NCI-H1105 (cell line): ENCODE measurements around the gene C2orf49.
"Not testable (repeated sequence)": the region's sequence is repeated elsewhere in the genome, so short reads cannot be mapped to it uniquely, and the experiment has no call there.

Experiments
- DNase-seq: peaks from one replicate; lab custom pipeline; 2025; lab: John Stamatoyannopoulos, UW

C2orf49 gene

DNA sequence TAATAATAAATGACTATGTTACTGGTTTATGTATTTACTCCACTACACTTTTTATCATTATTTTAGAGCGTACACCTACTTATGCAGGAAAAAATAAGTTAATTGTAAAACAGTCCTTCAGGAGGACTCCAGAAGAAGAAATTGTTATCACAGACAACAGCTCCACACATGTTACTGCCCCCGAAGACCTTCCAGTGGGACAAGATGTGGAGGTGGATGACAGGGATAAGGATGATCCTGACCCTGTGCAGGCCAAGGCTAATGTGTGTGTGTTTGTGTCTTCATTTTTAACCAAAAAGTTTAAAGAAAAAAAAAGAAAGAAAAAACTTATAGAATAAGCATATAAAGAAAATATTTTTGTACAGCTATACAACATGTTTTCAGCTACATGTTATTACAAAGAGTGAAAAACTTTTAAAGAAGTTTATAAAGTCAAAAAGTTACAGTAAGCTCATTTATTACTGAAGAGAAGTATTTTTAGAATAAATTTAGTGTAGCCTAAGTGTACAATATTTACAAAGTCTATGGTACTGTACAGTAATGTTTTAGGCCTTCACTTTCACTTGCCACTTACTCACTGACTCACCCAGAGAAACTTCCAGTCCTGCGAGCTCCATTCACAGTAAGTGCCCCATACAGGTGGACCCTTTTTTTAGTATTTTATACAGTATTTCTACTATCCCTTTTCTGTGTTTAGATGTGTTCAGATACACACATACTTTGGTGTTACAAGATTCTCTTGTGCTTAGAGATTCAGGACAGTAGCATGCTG, 15.3 kb upstream of the C2orf49 start:
- DNase-seq = no peak

- DNase-seq = no peak
Observed at GRCh38 chr2:105323111-105323510, 14.2 kb upstream of the C2orf49 start.

- no peak for DNase-seq
Observed at GRCh38 chr2:105324101-105324500, 13.2 kb upstream of the C2orf49 start.

DNA sequence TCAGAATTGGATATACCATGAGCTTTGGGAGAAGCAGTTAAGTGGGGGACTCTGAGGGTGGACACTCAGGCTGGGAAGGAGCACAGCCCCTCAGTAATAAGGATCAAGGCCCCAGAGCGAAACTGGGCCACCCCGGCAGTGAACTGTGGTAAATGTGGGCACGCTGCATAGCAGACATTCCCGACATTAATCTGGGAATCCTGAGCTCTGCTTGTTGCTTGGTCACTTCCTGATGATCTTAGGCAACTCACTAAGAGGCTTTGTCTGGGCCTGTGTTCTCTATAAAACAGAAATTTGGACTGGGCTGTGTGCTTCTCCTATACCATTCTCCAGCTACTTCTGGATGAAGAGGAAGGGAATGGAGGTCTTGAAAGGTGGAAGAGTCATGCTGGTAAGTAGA, 12.6 kb upstream of the C2orf49 start:
- DNase-seq = no peak

GRCh38 chr2:105325389-105325963, 11.9 kb upstream of the C2orf49 start:
- DNase-seq = no peak

DNA sequence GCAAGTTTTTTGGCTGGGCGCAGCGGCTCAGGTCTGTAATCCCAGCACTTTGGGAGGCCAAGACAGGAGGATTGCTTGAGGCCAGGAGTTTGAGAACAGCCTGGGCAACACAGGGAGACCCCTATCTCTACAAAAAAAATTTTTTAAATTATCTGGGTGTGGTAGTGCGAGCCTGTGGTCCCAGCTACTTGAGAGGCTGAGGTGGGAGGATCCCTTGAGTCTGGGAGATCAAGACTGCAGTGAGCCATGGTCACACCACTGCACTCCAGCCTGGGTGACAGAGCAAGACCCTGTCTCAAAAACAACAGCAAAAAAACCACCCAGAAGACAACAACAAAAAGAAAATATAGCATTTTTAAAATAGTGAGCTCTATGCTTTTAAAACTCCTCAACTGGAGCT, 10.1 kb upstream of the C2orf49 start:
- DNase-seq = not testable (repeated sequence)

DNA sequence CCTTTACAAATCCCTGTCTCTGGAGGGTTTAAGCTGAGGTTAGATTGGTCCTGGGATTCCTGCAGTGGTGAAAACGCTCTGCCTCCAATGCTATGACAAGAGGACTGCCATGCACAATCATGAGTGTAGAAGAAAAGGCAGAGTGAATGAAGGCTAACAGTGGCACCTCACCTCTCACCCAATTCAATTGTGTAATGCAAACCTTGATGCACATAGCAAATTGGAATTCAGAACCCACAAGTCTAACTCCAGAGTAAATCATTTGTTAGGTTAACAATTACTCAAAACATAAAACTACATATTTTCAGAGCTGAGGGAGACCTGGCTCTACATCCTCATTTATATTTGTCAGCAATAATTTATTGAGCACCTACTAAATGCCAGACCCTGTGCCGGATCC, 9.7 kb upstream of the C2orf49 start:
- DNase-seq = no peak

DNA sequence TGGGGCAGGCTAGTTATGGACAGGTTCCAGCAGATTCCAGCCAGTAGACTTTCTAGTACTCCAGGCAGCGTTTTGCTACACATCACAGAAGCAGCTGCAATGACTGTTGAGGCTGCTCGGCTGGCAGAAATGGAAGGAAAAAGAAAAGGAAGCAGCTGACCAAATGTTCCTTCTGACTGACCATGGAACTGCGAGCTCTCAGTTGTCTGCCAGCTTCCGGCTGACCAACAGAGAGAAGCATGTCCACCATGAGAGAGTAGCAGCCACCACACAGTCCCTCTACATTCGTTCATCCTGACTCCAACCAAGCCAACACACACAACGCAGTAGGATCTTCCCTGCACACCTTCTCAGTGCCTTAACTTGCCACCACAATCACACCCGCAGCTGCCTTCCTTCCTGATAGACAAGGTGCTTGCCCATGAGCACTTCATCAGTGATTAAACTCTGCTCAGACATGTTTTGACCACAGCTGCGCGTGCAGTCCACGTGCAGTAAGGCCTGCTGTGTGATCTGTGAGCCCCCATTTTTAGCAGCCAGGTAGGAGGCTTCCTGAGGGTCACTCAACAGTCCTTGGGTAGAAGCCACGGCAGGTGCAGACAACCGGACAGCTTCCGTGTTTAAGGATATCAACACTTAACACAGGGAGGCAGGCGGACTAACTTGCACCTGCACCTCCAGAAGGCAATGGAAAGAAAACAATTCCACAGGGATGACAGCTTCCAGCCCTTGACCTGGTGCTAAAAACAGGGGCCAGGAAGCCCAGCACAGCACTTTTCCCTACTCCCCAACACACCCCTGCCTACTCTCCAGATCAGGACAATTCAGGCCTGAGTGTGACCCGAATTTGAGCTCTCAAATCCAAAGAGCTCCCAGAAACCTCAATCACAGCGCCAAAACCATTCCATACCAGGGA, 8.8 kb upstream of the C2orf49 start:
- DNase-seq = peak; percentile 25

GRCh38 chr2:105329197-105329554, 8.2 kb upstream of the C2orf49 start:
- no peak for DNase-seq

GRCh38 chr2:105329561-105330495, 7.5 kb upstream of the C2orf49 start, which contains the start of gene TGFBRAP1:
Gene TGFBRAP1 (minus strand): TSS chr2:105329735. CDS start chr2:105308301, 21,434 bp downstream.
- DNase-seq = no peak

DNA sequence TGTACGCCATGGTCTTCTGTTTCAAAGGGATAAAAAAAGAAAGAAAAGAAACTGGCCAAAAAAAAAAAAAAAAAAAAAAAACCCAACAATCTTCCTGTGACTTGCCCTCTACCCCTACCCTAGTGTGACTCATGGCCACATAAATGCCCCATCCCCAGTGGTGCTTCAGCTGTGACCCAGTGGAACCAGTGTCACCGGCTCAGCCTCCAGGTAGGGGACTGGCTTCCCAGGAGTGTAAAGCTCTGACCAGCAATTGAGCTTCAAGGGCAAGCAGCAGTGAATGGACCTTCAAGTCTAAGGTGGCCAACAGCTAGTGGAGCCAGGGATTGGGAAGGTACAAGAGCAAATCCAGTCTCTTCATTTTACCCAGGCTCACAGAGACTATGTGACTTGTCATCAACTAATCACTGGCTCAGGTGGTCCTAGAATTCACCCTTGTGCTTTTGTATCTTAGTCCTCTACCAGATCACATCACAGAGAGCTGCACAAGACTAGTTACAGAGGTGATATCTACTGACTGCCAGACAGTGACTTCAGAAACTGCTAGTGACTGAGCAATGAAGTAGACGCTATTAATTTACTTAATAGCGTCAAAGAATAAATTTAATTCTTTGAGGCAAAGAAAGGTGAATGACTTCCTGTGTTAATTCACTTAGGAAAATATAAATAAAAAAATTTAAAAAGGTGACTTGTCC, 6.5 kb upstream of the C2orf49 start:
- no peak for DNase-seq

DNA sequence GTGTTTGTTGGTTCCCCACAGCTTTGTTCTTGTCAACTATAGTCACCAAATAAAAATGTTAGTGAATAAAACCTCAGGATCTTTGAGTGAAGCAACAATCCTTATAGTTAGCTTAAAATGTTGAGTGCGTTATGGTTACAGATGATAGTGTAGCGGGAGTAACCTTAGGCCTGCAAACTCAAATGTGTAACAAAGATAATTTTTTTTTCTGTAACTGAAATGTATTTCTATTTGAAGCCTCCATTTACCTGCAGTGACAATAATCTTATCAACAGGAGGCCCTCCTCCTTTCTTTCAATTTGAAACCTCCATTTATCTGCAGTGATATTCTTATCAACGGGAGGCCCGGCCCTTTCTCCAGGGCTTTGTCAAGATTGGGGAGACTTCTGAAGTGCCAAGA, 3.1 kb upstream of the C2orf49 start:
- DNase-seq = no peak

DNA sequence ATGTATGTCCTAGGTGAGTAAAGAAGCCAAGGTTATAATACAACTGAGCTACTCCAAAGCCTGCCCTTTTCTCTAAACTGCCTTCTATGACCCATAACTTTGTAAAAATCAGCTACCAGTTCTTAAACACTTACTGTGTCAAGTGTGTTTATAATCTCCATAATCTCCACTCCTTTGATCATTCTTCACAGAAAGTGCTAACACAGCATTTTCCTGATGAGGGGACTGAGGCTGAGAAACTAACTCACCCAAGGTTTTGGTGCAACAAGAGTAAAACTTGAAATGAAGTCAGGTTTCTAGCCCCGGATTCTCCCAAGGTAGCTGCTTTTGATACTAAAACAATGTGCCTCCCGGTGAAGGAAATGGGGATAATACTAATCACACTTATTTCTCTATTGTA, 1.9 kb upstream of the C2orf49 start:
- DNase-seq = no peak

- no peak for DNase-seq
Observed at GRCh38 chr2:105336786-105337121, 586 bp upstream of the C2orf49 start.

DNA sequence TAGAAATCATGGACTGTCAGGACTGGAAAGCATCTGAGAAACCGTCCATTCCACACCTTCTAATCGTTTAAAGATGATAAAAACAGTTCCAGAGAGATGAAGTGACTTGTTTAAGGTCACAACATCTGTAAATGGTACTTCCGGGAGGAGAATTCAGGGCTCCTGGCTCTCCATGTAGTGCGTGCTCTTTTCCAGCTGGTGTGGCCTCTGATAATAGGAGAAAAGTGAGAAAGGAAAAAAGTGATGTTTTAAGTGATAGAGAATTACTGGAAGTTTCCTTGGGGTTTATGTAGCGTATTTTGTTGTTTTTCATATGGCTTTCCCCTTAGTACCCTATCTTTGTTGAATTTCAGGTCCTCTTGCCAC, 663 bp downstream of the C2orf49 start:
- DNase-seq = no peak

GRCh38 chr2:105339414-105339813, 2.1 kb downstream of the C2orf49 start:
- no peak for DNase-seq

DNA sequence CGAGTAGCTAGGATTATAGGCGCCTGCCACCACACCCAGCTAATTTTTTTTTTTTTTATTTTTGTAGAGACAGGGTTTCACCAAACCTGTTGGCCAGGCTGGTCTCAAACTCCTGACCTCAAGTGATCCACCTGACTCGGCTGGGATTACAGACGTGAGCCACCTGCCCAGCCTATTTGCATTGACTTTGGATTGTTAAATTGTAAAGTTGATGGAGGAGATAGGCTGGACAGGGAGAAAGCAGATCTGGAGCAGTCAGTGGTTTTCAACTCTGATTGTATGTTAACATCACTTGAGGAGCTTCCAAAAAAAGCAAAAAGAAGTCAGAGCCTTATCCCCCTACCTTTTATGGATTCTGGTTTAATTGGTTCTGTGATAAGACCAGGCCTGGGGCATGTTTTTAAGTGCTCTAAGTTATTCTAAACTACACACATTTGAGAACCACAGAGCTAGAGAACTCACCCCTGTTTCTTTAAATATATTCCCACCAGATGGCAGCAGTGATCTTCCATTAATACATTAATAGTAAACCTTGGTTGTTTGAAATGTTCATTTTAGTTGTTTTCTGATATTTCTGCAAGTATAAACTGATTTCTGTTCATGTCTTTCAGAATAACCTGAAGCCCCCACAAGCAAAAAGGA, 7.5 kb downstream of the C2orf49 start:
- DNase-seq = no peak

- no peak for DNase-seq
Observed at GRCh38 chr2:105357122-105357521, 19.8 kb downstream of the C2orf49 start.

DNA sequence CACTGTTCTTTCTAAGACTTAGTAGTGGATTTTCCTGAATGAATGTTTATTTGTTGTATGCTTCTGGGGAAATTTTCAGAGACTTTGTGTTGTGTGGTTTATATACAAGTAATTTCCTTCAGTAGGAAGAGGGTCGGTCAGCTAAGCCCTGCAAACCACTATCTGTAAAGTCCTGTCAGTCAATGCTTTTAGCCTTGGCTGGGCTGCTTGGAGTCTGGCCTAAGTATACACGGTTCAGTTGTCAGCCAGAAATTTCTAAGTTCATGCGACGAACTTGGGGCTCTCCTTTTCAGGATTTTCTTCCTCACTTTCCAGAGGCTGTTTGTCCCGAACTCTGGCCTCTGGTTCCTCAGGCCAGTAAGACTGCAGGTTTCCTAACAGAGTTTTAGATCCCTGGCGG, 21.3 kb downstream of the C2orf49 start:
- no peak for DNase-seq

DNA sequence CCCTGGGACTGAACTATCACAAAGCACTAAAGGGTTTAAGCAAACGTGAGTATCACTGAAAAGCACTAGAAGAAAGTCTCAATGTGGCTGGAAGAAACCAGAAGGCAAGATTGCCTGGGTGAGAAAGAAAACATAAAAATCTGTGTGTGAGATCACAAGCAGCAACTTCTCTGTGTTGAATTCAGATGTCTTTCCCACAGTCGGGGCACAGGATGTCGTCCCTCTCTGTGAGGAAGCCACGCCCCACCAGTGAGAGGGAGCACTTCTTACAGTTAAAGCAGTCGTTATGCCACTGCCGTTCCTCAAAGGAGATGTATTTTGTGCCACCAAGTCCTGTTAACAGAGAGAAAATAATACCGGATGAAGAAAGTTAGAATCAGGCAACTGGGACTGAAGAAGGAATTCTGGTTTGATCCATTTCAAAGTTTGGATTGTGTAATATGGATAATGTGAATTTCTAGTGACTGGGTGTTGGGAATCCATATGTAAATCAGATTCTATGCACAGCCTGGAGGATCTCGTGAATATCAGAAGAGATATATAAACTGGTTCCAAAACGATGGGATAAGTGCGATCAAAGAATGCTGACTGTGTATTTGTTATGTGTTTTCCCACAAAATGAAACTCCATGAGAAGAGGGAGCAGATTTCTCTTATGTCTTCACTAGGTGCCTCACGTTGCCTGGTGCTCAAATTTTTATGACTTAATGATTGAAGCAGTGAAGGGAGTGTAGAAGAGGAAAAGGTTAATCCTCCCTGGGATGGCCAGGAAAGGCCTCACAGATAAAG, 24.0 kb downstream of the C2orf49 start:
- DNase-seq = no peak
